Breast epithelium (tissue), 4 donors: ENCODE results near the gene AHCYL2. TPM values are rescaled to one million over a fixed set of nuclear protein-coding genes. Genes with fewer than 3 reads are reported as not detected.

ENCODE experiments used
- DNase-seq, 2 donors: peaks; one replicate each; pipeline ENCODE4 v3.0.0-alpha.2; 2019; ENCODE audit warnings: low spot score in 2 of 2
- H3K27ac ChIP-seq, 2 donors: fragments of 200-600 bp; sonication (generic) in 1 of 2; one replicate each; pipeline ENCODE4 v1.5.1; 2016 to 2019; ENCODE audit warnings: mild to moderate bottlenecking in 1 of 2
- H3K27me3 ChIP-seq, 2 donors: fragments of 200-600 bp; sonication (generic) in 1 of 2; one replicate each; pipeline versions ENCODE4 v1.5.1 to v1.6.0; 2017 to 2019; ENCODE audit warnings: control low read depth in 1 of 2, mild to moderate bottlenecking in 1 of 2
- H3K36me3 ChIP-seq: fragments of 200-600 bp; one replicate; pipeline ENCODE4 v1.5.1; 2019
- H3K4me1 ChIP-seq, 2 donors: fragments of 200-600 bp; sonication (generic); one replicate each; pipeline ENCODE4 v1.5.1; 2016 to 2019; ENCODE audit warnings: control low read depth in 1 of 2
- H3K4me3 ChIP-seq, 3 donors: fragments of 200-600 bp; sonication (generic); 1 replicate in 2 of 3; 2 replicates in 1 of 3; pipeline ENCODE4 v1.5.1; 2016 to 2019; ENCODE audit warnings: mild to moderate bottlenecking in 3 of 3, moderate library complexity in 2 of 3
- H3K9me3 ChIP-seq, 2 donors: fragments of 200-600 bp; sonication (generic) in 1 of 2; one replicate each; pipeline ENCODE4 v1.5.1; 2016 to 2019; ENCODE audit warnings: control low read depth in 1 of 2
- POLR2A ChIP-seq: fragments of 450-650 bp; IDR thresholded peaks from one replicate; pipeline ENCODE4 v1.6.1; 2016; ENCODE audit warnings: antibody characterized with exemption, mild to moderate bottlenecking, moderate library complexity
- POLR2AphosphoS5 ChIP-seq, 3 donors: sonication (generic); formaldehyde crosslinking; IDR thresholded peaks; one replicate each; pipeline ENCODE4 v1.6.1; 2017; ENCODE audit warnings: antibody characterized with exemption in 3 of 3
- intact Hi-C: fragments of 100-400 bp; cut with DNase I; formaldehyde crosslinking; loops from one replicate; pipeline ENCODE4 v1.15.1; 2023; ENCODE audit warnings: low total_unique reads
- total RNA-seq, 3 donors: library from RNA; depleted of rRNA; stranded (reverse); fragments of >200 nt; gene quantifications; one replicate each; pipeline ENCODE4 v1.1.0, GENCODE V29; 2016
- TF ChIP-seq, protein P1 (sequence below), 3 donors: fragments of 450-650 bp; IDR thresholded peaks; one replicate each; pipeline ENCODE4 v1.5.1; 2016 to 2017; ENCODE audit warnings: antibody characterized with exemption in 3 of 3, mild to moderate bottlenecking in 3 of 3, moderate library complexity in 3 of 3

The AHCYL2 gene
- total RNA-seq, 3 donors from 2014 or later = 19.0 to 24.7 (median 21.8) TPM

- Histone ChIP-seq H3K36me3 (no peaks in the 10 kb centered on the region), H3K4me3 (no peak overlapping the region), H3K9me3 (no peaks in the 10 kb centered on the region), H3K4me1 (no peaks in the 10 kb centered on the region), H3K27me3 (no peaks in the 10 kb centered on the region), H3K27ac (no peak overlapping the region)
- no peak for DNase-seq
- intact Hi-C loops = no loop called here
- TF ChIP-seq POLR2AphosphoS5 (IDR thresholded peaks at IDR 0.05) (no peak), POLR2A (no peak)
- TF ChIP-seq, protein P1, sequence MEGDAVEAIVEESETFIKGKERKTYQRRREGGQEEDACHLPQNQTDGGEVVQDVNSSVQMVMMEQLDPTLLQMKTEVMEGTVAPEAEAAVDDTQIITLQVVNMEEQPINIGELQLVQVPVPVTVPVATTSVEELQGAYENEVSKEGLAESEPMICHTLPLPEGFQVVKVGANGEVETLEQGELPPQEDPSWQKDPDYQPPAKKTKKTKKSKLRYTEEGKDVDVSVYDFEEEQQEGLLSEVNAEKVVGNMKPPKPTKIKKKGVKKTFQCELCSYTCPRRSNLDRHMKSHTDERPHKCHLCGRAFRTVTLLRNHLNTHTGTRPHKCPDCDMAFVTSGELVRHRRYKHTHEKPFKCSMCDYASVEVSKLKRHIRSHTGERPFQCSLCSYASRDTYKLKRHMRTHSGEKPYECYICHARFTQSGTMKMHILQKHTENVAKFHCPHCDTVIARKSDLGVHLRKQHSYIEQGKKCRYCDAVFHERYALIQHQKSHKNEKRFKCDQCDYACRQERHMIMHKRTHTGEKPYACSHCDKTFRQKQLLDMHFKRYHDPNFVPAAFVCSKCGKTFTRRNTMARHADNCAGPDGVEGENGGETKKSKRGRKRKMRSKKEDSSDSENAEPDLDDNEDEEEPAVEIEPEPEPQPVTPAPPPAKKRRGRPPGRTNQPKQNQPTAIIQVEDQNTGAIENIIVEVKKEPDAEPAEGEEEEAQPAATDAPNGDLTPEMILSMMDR (IDR thresholded peaks at IDR 0.05) = no peak
Measured at GRCh38 chr7:129394101-129394500, 169.3 kb downstream of the AHCYL2 start.

GRCh38 chr7:129394982-129395914 lies 170.4 kb downstream of the AHCYL2 start:
- Histone ChIP-seq H3K27me3 (no peaks in the 10 kb centered on the region), H3K4me1 (no peaks in the 10 kb centered on the region), H3K4me3 (no peak overlapping the region), H3K9me3 (no peaks in the 10 kb centered on the region), H3K27ac (no peak overlapping the region), H3K36me3 (no peaks in the 10 kb centered on the region)
- TF ChIP-seq POLR2AphosphoS5 (IDR thresholded peaks at IDR 0.05) (no peak), POLR2A (no peak)
- TF ChIP-seq, protein P1 (IDR thresholded peaks at IDR 0.05) = no peak
- intact Hi-C loops = no loop called here
- no peak for DNase-seq

DNA sequence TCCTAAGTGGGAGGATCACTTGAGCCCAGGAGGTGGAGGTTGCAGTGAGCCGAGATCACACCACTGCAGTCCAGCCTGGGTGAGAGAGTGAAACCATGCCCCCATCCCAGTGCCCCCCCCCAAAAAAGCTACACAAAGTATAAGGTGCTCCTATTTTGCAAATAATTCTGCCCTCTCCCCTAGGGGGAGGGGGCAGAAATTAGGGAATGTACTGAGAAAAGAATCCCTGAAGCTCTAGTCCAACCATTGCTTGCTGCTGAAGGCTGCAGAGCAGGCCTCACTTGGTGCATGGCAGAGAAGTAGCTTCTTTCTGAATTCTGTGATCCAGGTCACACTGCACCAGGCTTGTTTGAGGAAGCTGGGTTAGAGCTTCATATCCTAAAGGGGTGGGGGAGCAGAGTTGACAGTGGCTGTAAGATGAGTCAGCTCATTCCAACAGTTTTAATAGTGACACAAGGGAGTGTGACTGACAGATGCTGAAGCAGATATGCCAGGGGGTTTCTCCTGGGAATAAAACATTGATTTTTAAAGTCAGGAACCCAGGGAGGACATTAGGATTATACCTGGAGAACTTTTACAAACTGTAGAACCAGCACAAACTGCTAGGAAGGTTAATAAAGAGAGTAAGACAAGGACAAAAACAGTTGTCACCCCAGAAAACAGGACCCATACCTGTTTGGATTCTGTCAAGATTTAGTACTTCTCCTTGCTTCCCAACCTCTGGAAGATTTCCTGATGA lies 176.6 kb downstream of the AHCYL2 start:
- H3K9me3 ChIP-seq = no peaks in the 10 kb centered on the region
- intact Hi-C loops = no loop called here
- DNase-seq = no peak
- no peaks in the 10 kb centered on the region for H3K27me3 ChIP-seq
- TF ChIP-seq, protein P1 (IDR thresholded peaks at IDR 0.05) = no peak
- no peaks in the 10 kb centered on the region for H3K4me1 ChIP-seq
- no peaks in the 10 kb centered on the region for H3K36me3 ChIP-seq
- H3K4me3 ChIP-seq = no peak overlapping the region
- H3K27ac ChIP-seq = no peak overlapping the region

GRCh38 chr7:129401967-129402860 lies 177.4 kb downstream of the AHCYL2 start:
- H3K36me3 ChIP-seq = no peaks in the 10 kb centered on the region
- H3K4me1 ChIP-seq = no peaks in the 10 kb centered on the region
- TF ChIP-seq POLR2AphosphoS5 (IDR thresholded peaks at IDR 0.05) (no peak), POLR2A (no peak)
- TF ChIP-seq, protein P1 (IDR thresholded peaks at IDR 0.05) = no peak
- no peak overlapping the region for H3K4me3 ChIP-seq
- intact Hi-C loops = no loop called here
- H3K9me3 ChIP-seq = no peaks in the 10 kb centered on the region
- no peak overlapping the region for H3K27ac ChIP-seq
- no peak for DNase-seq
- no peaks in the 10 kb centered on the region for H3K27me3 ChIP-seq
